Stimulated activated naive CD8-positive, alpha-beta T cell treated with anti-CD3 and anti-CD28 coated beads, Interleukin-15, amount 100 ng/mL, for 72 hours (primary cell): Measurements from ENCODE around the gene FOXO3.
A peak's percentile ranks its signal among the peaks of the same experiment; 100 is the strongest.
"Not testable (repeated sequence)": the region's sequence is repeated elsewhere in the genome, so short reads cannot be mapped to it uniquely, and the experiment has no call there.

ENCODE experiments used
- ATAC-seq: fragments of 150-1000 bp; cut with Tn5 transposase; 2 replicates; pipeline ENCODE4 v1.10.0; 2021; ENCODE audit warnings: mild to moderate bottlenecking, moderate library complexity
- DNase-seq, 2 donors: peaks; one replicate each; pipeline ENCODE4 v3.0.0; 2021 to 2022
- H3K27ac Mint-ChIP-seq, 2 donors: one replicate each; pipeline ENCODE4 v1.8.0; 2022; ENCODE audit warnings: mild to moderate bottlenecking in 2 of 2, mixed read lengths in 2 of 2, moderate library complexity in 2 of 2
- H3K27me3 Mint-ChIP-seq: one replicate; pipeline ENCODE4 v1.8.0; 2022; ENCODE audit warnings: mixed read lengths
- H3K4me1 Mint-ChIP-seq: one replicate; pipeline ENCODE4 v1.8.0; 2022; ENCODE audit warnings: mild to moderate bottlenecking, mixed read lengths
- H3K4me3 Mint-ChIP-seq, 2 donors: one replicate each; pipeline ENCODE4 v1.8.0; 2022; ENCODE audit warnings: mild to moderate bottlenecking in 2 of 2, mixed read lengths in 2 of 2, moderate library complexity in 1 of 2
- H3K9me3 Mint-ChIP-seq, 2 donors: one replicate each; pipeline ENCODE4 v1.8.0; 2022; ENCODE audit warnings: mixed read lengths in 2 of 2

FOXO3 gene

DNA sequence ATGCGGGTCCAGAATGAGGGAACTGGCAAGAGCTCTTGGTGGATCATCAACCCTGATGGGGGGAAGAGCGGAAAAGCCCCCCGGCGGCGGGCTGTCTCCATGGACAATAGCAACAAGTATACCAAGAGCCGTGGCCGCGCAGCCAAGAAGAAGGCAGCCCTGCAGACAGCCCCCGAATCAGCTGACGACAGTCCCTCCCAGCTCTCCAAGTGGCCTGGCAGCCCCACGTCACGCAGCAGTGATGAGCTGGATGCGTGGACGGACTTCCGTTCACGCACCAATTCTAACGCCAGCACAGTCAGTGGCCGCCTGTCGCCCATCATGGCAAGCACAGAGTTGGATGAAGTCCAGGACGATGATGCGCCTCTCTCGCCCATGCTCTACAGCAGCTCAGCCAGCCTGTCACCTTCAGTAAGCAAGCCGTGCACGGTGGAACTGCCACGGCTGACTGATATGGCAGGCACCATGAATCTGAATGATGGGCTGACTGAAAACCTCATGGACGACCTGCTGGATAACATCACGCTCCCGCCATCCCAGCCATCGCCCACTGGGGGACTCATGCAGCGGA lies 102.9 kb downstream of the FOXO3 start:
- H3K4me1 Mint-ChIP-seq, result peaks cover 52% of the 10 kb centered on the region
- not testable (repeated sequence) for H3K4me3 Mint-ChIP-seq, H3K27ac Mint-ChIP-seq, H3K9me3 Mint-ChIP-seq, DNase-seq, H3K27me3 Mint-ChIP-seq, ATAC-seq

- peak overlapping the region in 1 of 2 donors; percentile 87 for H3K27ac Mint-ChIP-seq
- DNase-seq (peak; percentile 19 to 39), ATAC-seq (peak; percentile 89)
- no peaks in the 10 kb centered on the region for H3K27me3 Mint-ChIP-seq
- no peaks in the 10 kb centered on the region for H3K9me3 Mint-ChIP-seq
- H3K4me1 Mint-ChIP-seq, result peaks cover 66% of the 10 kb centered on the region
- H3K4me3 Mint-ChIP-seq, result peak overlapping the region; percentile 17 to 45
Observed at GRCh38 chr6:108665495-108666196, 104.9 kb downstream of the FOXO3 start.

DNA sequence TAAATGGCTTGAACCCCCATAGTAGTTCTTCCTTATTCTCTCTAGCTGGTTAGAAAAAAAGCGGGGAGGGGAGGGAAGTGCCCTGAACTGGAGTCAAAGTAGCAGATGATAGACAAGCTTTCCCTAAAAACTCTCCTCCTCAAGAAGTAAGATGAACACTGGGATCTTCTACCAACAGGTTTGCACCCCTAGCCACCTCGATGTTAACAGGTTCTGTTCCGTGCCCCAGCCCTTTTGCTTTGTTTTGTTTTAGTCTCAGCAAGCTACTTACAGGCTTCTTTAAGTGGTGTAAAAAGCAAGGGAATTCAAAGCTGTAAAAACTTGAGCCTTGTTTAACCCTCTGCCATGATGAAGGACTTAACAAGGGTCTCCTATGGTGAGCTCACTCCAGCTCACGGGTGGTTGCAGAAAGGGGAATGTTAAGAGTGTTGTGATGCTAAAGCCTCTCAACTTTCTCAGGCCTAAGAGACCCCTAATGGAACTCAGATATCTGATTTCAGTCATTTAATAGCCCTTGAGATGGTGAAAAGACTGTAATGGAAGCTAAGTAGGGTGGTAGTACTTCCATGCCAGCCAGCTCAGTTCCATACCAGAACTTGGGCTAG lies 106.0 kb downstream of the FOXO3 start:
- DNase-seq, result no peak
- Mint-ChIP-seq H3K9me3 (no peaks in the 10 kb centered on the region), H3K4me3 (peak overlapping the region in 1 of 2 donors; percentile 31), H3K27ac (peak overlapping the region; percentile 78 to 92), H3K27me3 (no peaks in the 10 kb centered on the region), H3K4me1 (peaks cover 69% of the 10 kb centered on the region)
- no peak for ATAC-seq

- peaks cover 68% of the 10 kb centered on the region for H3K4me1 Mint-ChIP-seq
- H3K27me3 Mint-ChIP-seq, result no peaks in the 10 kb centered on the region
- no peak for ATAC-seq
- no peak overlapping the region for H3K27ac Mint-ChIP-seq
- no peaks in the 10 kb centered on the region for H3K9me3 Mint-ChIP-seq
- DNase-seq, result no peak
- H3K4me3 Mint-ChIP-seq, result no peak overlapping the region
Observed at GRCh38 chr6:108667993-108668392, 107.3 kb downstream of the FOXO3 start.

DNA sequence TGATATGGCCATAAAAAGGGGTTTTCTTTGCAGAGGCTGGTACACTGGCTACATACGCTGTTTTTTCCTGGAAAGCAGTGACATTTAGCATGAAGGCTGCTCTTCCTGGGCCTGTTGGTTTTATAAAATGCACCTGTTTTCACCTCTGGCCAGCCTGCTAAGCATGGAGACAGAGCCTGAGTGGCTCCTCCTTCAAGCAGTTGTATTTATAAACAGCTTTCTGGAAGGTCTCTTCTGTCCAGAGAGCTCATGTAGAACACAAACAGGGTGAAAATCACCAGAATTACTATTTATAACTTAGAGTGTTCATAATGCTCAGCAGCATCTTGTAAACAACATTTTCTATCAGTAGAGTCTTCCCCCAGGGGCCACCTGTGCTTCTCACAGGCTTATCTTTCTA lies 109.0 kb downstream of the FOXO3 start:
- no peaks in the 10 kb centered on the region for H3K27me3 Mint-ChIP-seq
- no peaks in the 10 kb centered on the region for H3K9me3 Mint-ChIP-seq
- H3K4me1 Mint-ChIP-seq, result peaks cover 81% of the 10 kb centered on the region
- ATAC-seq (no peak), DNase-seq (no peak)
- no peak overlapping the region for H3K4me3 Mint-ChIP-seq
- H3K27ac Mint-ChIP-seq, result peak overlapping the region in 1 of 2 donors; percentile 34

- no peak for ATAC-seq
- DNase-seq, result no peak
- Mint-ChIP-seq H3K4me3 (no peak overlapping the region), H3K27ac (peak overlapping the region in 1 of 2 donors; percentile 63), H3K27me3 (no peaks in the 10 kb centered on the region), H3K9me3 (no peaks in the 10 kb centered on the region), H3K4me1 (peaks cover 72% of the 10 kb centered on the region)
Observed at GRCh38 chr6:108671175-108671574, 110.5 kb downstream of the FOXO3 start.

DNA sequence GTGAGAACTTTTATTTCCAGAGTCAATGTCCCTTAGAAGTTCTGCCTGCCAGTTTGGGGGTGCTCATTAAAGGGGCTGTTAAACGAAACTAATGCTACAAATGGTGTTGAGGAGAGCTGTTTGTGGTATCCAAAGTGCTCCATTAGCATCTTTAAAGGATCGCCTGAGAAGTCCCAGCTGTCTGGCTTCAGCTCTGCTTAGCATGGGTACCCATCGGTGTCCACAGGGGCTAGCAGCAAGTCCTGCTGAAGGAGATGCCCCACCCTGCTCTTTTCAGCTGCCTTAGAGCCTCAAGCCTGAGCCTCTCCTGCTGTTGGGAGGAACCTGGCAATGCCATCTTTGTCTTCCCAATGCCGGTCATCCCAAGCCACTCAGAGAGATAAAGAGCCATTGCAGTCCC lies 111.1 kb downstream of the FOXO3 start:
- no peak overlapping the region for H3K27ac Mint-ChIP-seq
- no peaks in the 10 kb centered on the region for H3K9me3 Mint-ChIP-seq
- DNase-seq (no peak), ATAC-seq (no peak)
- no peaks in the 10 kb centered on the region for H3K27me3 Mint-ChIP-seq
- H3K4me1 Mint-ChIP-seq, result peaks cover 69% of the 10 kb centered on the region
- H3K4me3 Mint-ChIP-seq, result no peak overlapping the region

GRCh38 chr6:108672641-108673040 lies 111.9 kb downstream of the FOXO3 start:
- H3K27ac Mint-ChIP-seq, result peak overlapping the region in 1 of 2 donors; percentile 2
- H3K27me3 Mint-ChIP-seq, result no peaks in the 10 kb centered on the region
- no peak overlapping the region for H3K4me3 Mint-ChIP-seq
- ATAC-seq, result no peak
- DNase-seq, result no peak
- no peaks in the 10 kb centered on the region for H3K9me3 Mint-ChIP-seq
- H3K4me1 Mint-ChIP-seq, result peaks cover 69% of the 10 kb centered on the region

DNA sequence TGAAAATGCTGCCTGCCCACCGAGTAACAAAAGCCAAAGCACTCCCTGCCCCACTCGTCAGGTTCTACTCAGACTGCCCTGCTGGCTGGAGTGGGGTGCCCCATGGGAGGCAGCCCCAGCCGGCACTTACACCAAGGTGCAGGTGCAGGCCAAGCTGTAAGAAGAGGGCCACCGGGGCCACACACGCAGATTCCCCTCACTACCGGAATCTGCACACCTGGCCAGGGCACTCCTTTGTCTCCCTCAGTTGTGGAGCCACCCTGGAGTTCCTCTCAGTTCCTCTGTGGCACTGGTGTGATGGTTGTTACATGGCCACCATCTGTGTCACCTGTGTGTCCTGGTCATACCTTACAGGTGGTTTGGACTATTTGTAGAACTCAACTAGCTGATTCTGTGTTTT lies 112.4 kb downstream of the FOXO3 start:
- H3K27ac Mint-ChIP-seq, result no peak overlapping the region
- no peak overlapping the region for H3K4me3 Mint-ChIP-seq
- H3K9me3 Mint-ChIP-seq, result no peaks in the 10 kb centered on the region
- peaks cover 65% of the 10 kb centered on the region for H3K4me1 Mint-ChIP-seq
- ATAC-seq, result peak; percentile 9
- no peak for DNase-seq
- no peaks in the 10 kb centered on the region for H3K27me3 Mint-ChIP-seq

- Mint-ChIP-seq H3K4me3 (no peak overlapping the region), H3K27ac (no peak overlapping the region), H3K27me3 (no peaks in the 10 kb centered on the region), H3K4me1 (peaks cover 61% of the 10 kb centered on the region), H3K9me3 (no peaks in the 10 kb centered on the region)
- peak; percentile 20 for ATAC-seq
- DNase-seq, result no peak
Observed at GRCh38 chr6:108673602-108674001, 112.9 kb downstream of the FOXO3 start.

DNA sequence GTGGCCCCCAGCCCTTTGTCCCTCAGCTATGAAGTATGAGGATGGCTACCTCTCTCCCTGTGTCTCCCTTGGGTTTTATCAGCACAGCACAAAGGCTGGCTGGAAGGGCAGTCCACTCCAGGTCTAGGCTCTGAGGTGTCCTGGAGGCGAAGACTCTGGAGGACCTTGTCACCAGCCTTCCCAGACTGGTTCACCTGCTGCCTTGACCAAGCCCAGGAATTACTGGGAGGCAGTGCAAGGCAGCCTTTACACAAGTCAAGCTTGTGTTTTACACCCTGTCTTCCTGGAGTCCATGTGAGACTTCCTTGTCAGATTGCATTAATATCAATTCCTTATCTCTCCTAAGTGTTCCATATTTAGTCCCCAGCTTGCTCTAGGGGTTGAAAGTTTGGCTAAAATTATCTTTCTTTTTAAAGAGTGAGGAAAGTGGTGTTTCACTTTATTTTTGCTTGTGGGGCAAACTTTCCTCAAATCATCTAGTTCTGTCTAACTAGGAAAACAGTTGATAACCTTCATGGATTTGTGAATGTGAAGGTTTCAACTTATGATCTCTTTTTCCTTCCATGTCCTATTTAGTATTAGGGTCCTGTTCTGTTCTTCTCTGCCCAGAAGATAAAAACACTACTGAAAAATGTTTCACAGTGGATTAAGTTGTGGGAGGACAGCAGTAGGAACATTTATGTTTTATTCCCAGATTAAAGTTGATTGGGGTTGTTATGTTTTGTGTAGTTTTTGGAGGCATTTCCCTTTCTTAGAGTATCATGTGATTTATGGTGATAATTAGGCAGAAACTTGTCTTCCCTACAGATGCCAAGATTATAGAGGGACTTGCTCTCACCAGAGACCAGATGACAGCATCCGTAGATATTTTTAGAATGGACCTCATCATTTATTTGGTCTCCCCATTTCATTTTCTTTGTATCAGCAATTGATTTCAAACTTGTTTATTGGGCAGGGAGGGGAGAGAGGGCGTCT lies 114.8 kb downstream of the FOXO3 start:
- no peaks in the 10 kb centered on the region for H3K27me3 Mint-ChIP-seq
- peaks cover 48% of the 10 kb centered on the region for H3K4me1 Mint-ChIP-seq
- ATAC-seq (no peak), DNase-seq (no peak)
- H3K9me3 Mint-ChIP-seq, result no peaks in the 10 kb centered on the region
- no peak overlapping the region for H3K27ac Mint-ChIP-seq
- H3K4me3 Mint-ChIP-seq, result no peak overlapping the region

GRCh38 chr6:108676555-108676954 lies 115.8 kb downstream of the FOXO3 start:
- Mint-ChIP-seq H3K9me3 (no peaks in the 10 kb centered on the region), H3K4me1 (peaks cover 39% of the 10 kb centered on the region), H3K4me3 (no peak overlapping the region), H3K27me3 (no peaks in the 10 kb centered on the region), H3K27ac (peak overlapping the region in 1 of 2 donors; percentile 54)
- DNase-seq, result no peak
- no peak for ATAC-seq

- H3K27ac Mint-ChIP-seq, result no peak overlapping the region
- peaks cover 39% of the 10 kb centered on the region for H3K4me1 Mint-ChIP-seq
- DNase-seq (no peak), ATAC-seq (no peak)
- no peak overlapping the region for H3K4me3 Mint-ChIP-seq
- no peaks in the 10 kb centered on the region for H3K9me3 Mint-ChIP-seq
- no peaks in the 10 kb centered on the region for H3K27me3 Mint-ChIP-seq
Observed at GRCh38 chr6:108677357-108677756, 116.6 kb downstream of the FOXO3 start.

DNA sequence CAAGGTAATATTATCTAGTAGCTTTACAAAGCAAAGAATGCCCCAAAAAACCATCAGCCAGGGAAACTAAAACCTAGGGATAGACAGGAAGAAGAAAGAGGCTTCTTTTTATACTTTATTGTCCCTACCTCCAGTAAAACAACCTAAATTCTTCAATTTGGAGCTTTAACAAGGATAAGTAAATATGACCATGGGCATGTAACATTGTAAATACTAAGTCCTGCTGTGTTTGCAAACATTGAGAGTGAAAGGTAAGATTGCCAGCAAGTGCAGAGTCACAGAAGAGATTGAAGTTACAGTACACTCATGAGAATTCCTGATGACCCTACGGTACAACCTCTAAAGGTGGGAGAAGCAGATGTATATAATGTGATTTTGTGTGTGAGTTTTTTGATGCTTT lies 117.2 kb downstream of the FOXO3 start:
- DNase-seq (no peak), ATAC-seq (no peak)
- peaks cover 34% of the 10 kb centered on the region for H3K4me1 Mint-ChIP-seq
- H3K27me3 Mint-ChIP-seq, result no peaks in the 10 kb centered on the region
- H3K27ac Mint-ChIP-seq, result no peak overlapping the region
- H3K9me3 Mint-ChIP-seq, result no peaks in the 10 kb centered on the region
- H3K4me3 Mint-ChIP-seq, result no peak overlapping the region

DNA sequence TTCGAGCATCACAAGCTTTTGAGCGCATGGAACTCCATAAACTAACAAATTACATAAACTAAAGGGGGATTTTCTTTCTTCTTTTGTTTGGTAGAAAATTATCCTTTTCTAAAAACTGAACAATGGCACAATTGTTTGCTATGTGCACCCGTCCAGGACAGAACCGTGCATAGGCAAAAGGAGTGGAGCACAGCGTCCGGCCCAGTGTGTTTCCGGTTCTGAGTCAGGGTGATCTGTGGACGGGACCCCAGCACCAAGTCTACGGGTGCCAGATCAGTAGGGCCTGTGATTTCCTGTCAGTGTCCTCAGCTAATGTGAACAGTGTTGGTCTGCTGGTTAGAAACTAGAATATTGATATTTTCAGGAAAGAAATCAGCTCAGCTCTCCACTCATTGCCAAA lies 119.6 kb downstream of the FOXO3 start:
- DNase-seq, H3K9me3 Mint-ChIP-seq, H3K4me3 Mint-ChIP-seq, H3K27me3 Mint-ChIP-seq, ATAC-seq: not testable (repeated sequence)
- Mint-ChIP-seq H3K4me1 (peaks cover 27% of the 10 kb centered on the region), H3K27ac (peak overlapping the region in 1 of 2 donors; percentile 78)
